Measurements from ENCODE around the gene RNF166.

Gene RNF166

GRCh38 chr16:88723911-88724310 is 17.7 kb upstream of the RNF166 start:
- DNase-seq (ENCODE audit: low spot score): no peak

GRCh38 chr16:88723507-88723887 is 17.3 kb upstream of the RNF166 start:
- DNase-seq (ENCODE audit: low spot score): no peak

GRCh38 chr16:88722784-88723506 is 16.7 kb upstream of the RNF166 start:
- DNase-seq (ENCODE audit: low spot score): no peak

- no peak for DNase-seq (ENCODE audit: low spot score)
Measured at GRCh38 chr16:88721815-88722755, 15.9 kb upstream of the RNF166 start.

- no peak for DNase-seq (ENCODE audit: low spot score)
Measured at GRCh38 chr16:88721236-88721635, 15.0 kb upstream of the RNF166 start.

GRCh38 chr16:88720396-88720970 is 14.3 kb upstream of the RNF166 start:
- DNase-seq (ENCODE audit: low spot score): no peak

- DNase-seq (ENCODE audit: low spot score): no peak
Measured at GRCh38 chr16:88719933-88720296, 13.7 kb upstream of the RNF166 start.

- no peak for DNase-seq (ENCODE audit: low spot score)
Measured at GRCh38 chr16:88719267-88719932, 13.2 kb upstream of the RNF166 start.

GRCh38 chr16:88718178-88718577 is 12.0 kb upstream of the RNF166 start:
- DNase-seq (ENCODE audit: low spot score): no peak

- no peak for DNase-seq (ENCODE audit: low spot score)
Measured at GRCh38 chr16:88716601-88717001, 10.4 kb upstream of the RNF166 start.

GRCh38 chr16:88716201-88716600 is 10.0 kb upstream of the RNF166 start:
- no peak for DNase-seq (ENCODE audit: low spot score)

GRCh38 chr16:88715312-88716190 is 9.3 kb upstream of the RNF166 start:
- DNase-seq (ENCODE audit: low spot score): no peak

- no peak for DNase-seq (ENCODE audit: low spot score)
Measured at GRCh38 chr16:88714420-88715302, 8.5 kb upstream of the RNF166 start.

- DNase-seq (ENCODE audit: low spot score): no peak
Measured at GRCh38 chr16:88713568-88714419, 7.6 kb upstream of the RNF166 start.

- no peak for DNase-seq (ENCODE audit: low spot score)
Measured at GRCh38 chr16:88713054-88713453, 6.8 kb upstream of the RNF166 start.

- no peak for DNase-seq (ENCODE audit: low spot score)
Measured at GRCh38 chr16:88712362-88712979, 6.3 kb upstream of the RNF166 start.

GRCh38 chr16:88711750-88712340 is 5.6 kb upstream of the RNF166 start:
- DNase-seq (ENCODE audit: low spot score): no peak

GRCh38 chr16:88710556-88710955 is 4.3 kb upstream of the RNF166 start:
- no peak for DNase-seq (ENCODE audit: low spot score)
